Gastroesophageal sphincter (tissue), 3 donors: ENCODE measurements around the gene SEMA5B.

ENCODE experiments used
- CTCF ChIP-seq, 4 experiments: fragments of 200-600 bp in 2 of 4; fragments of 450-650 bp in 2 of 4; sonication (generic) in 1 of 4; IDR thresholded peaks; one replicate each; pipeline ENCODE4 v1.5.1; 2017 to 2019; ENCODE audit warnings: antibody characterized with exemption in 4 of 4, mild to moderate bottlenecking in 2 of 4, moderate library complexity in 2 of 4
- POLR2A ChIP-seq, 2 donors: fragments of 450-650 bp; IDR thresholded peaks; one replicate each; pipeline ENCODE4 v1.6.1; 2017; ENCODE audit warnings: antibody characterized with exemption in 2 of 2, mild to moderate bottlenecking in 2 of 2, moderate library complexity in 1 of 2

- TF ChIP-seq CTCF (IDR thresholded peaks at IDR 0.05) (no peak), POLR2A (IDR thresholded peaks at IDR 0.05) (no peak)
Measured at GRCh38 chr3:122969585-122970469, 57.7 kb downstream of the SEMA5B start.
